Loucy (cell line): ENCODE data around the gene NCAPD3.
A peak's percentile ranks its signal among the peaks of the same experiment; 100 is the strongest.

Source experiments
- CTCF ChIP-seq: fragments of 200-600 bp; sonication (generic); conservative IDR thresholded peaks from 2 replicates; pipeline ENCODE4 v1.5.1; 2014; ENCODE audit warnings: mild to moderate bottlenecking, antibody characterized with exemption, low read length
- EZH2phosphoT487 ChIP-seq: fragments of 200-600 bp; IDR thresholded peaks from 2 replicates; pipeline ENCODE4 v1.6.1; 2018; ENCODE audit warnings: antibody characterized with exemption, mild to moderate bottlenecking, moderate library complexity, borderline replicate concordance

GRCh38 chr11:134244593-134244992 is 20.8 kb upstream of the NCAPD3 start:
- TF ChIP-seq CTCF (peak; percentile 77), EZH2phosphoT487 (no peak)
